Measurements from ENCODE around the gene KCNJ10. TPM values are rescaled to one million over a fixed set of nuclear protein-coding genes. Genes with fewer than 3 reads are reported as not detected.

KCNJ10 gene
- total RNA-seq, 3 donors from 2014 or later, result 0.23 to 0.73 (median 0.27) TPM

- Histone ChIP-seq H3K4me3 (no peak overlapping the region), H3K9me3 (no peaks in the 10 kb centered on the region), H3K36me3 (ENCODE audit: low read depth) (no peaks in the 10 kb centered on the region), H3K4me1 (ENCODE audit: low read depth) (peaks cover 5% of the 10 kb centered on the region)
- ATAC-seq, result no peak
- no peak for DNase-seq
- intact Hi-C loops (cut with DNase I, micrococcal nuclease), result no loop called here
- TF ChIP-seq, protein P1, sequence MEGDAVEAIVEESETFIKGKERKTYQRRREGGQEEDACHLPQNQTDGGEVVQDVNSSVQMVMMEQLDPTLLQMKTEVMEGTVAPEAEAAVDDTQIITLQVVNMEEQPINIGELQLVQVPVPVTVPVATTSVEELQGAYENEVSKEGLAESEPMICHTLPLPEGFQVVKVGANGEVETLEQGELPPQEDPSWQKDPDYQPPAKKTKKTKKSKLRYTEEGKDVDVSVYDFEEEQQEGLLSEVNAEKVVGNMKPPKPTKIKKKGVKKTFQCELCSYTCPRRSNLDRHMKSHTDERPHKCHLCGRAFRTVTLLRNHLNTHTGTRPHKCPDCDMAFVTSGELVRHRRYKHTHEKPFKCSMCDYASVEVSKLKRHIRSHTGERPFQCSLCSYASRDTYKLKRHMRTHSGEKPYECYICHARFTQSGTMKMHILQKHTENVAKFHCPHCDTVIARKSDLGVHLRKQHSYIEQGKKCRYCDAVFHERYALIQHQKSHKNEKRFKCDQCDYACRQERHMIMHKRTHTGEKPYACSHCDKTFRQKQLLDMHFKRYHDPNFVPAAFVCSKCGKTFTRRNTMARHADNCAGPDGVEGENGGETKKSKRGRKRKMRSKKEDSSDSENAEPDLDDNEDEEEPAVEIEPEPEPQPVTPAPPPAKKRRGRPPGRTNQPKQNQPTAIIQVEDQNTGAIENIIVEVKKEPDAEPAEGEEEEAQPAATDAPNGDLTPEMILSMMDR (IDR thresholded peaks at IDR 0.05), result no peak
These were observed 45.6 kb downstream of the KCNJ10 start for GRCh38 chr1:160024195-160024905.

GRCh38 chr1:160022330-160023310 is 47.3 kb downstream of the KCNJ10 start:
- TF ChIP-seq, protein P1 (IDR thresholded peaks at IDR 0.05), result no peak
- H3K36me3 ChIP-seq (ENCODE audit: low read depth), result no peaks in the 10 kb centered on the region
- H3K4me1 ChIP-seq (ENCODE audit: low read depth), result no peaks in the 10 kb centered on the region
- no peaks in the 10 kb centered on the region for H3K9me3 ChIP-seq
- ATAC-seq (no peak), DNase-seq (no peak)
- H3K4me3 ChIP-seq, result no peak overlapping the region
- intact Hi-C loops (cut with DNase I, micrococcal nuclease), result no loop called here

DNA sequence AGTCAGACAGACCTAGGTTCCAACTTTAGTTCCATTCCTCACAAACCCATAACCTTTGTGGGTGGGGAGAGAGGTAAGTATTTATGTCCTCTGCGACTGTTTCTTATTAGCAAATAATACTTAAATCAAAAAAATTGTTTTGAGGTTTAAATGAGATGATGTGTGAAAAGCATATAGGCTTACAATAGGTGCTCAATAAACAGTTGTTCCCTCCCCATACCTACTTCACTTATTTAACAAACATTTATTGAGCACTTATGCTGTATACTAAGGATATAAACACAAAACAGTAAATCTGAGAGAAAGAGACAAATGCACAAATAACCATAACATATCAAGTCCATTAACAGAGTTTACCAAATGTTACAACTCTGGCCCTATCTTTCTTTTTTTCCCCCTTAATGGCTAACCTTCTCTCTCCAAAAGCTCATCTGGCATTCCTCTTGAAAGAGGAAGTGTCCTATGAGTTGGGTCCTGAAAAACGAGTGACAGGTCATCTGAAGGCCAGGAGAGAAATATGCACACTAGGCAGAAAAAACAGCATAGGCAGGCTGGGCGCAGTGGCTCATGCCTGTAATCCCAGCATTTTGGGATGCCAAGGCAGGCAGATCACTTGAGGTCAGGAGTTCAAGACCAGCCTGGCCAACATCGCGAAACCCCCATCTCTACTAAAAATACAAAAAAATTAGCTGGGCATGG is 48.4 kb downstream of the KCNJ10 start:
- TF ChIP-seq, protein P1 (IDR thresholded peaks at IDR 0.05), result no peak
- Histone ChIP-seq H3K36me3 (ENCODE audit: low read depth) (no peaks in the 10 kb centered on the region), H3K4me3 (no peak overlapping the region), H3K9me3 (no peaks in the 10 kb centered on the region), H3K4me1 (ENCODE audit: low read depth) (no peaks in the 10 kb centered on the region)
- ATAC-seq (no peak), DNase-seq (no peak)
- intact Hi-C loops (cut with DNase I, micrococcal nuclease), result no loop called here

- no peak for DNase-seq
- TF ChIP-seq, protein P1 (IDR thresholded peaks at IDR 0.05), result no peak
- intact Hi-C loops (cut with DNase I, micrococcal nuclease), result no loop called here
These were observed 49.8 kb downstream of the KCNJ10 start for GRCh38 chr1:160020196-160020595.

GRCh38 chr1:160018900-160019299 is 51.1 kb downstream of the KCNJ10 start:
- Histone ChIP-seq H3K9me3 (no peaks in the 10 kb centered on the region), H3K4me3 (no peak overlapping the region), H3K4me1 (ENCODE audit: low read depth) (no peaks in the 10 kb centered on the region), H3K36me3 (ENCODE audit: low read depth) (no peaks in the 10 kb centered on the region)
- DNase-seq (no peak), ATAC-seq (no peak)
- TF ChIP-seq, protein P1 (IDR thresholded peaks at IDR 0.05), result no peak
- intact Hi-C loops (cut with DNase I, micrococcal nuclease), result no loop called here

More at GRCh38 chr1:160020196-160020595, 49.8 kb downstream of the KCNJ10 start:
- Histone ChIP-seq H3K36me3 (ENCODE audit: low read depth) (no peaks in the 10 kb centered on the region), H3K4me3 (no peak overlapping the region), H3K9me3 (no peaks in the 10 kb centered on the region), H3K4me1 (ENCODE audit: low read depth) (no peaks in the 10 kb centered on the region)
- ATAC-seq, result no peak
